OCI-LY3 (cell line): ENCODE results near the gene LRRC4C.

ENCODE experiments used
- H2AFZ ChIP-seq: fragments of 200-600, 300-600 bp; shearing (Covaris generic); 2 replicates; pipeline ENCODE4 v1.6.0; 2014; ENCODE audit warnings: antibody characterized with exemption, low read depth, low read length
- H3K27ac ChIP-seq: fragments of 200-600, 300-600 bp; sonication (generic); 2 replicates; pipeline ENCODE4 v1.5.1; 2014; ENCODE audit warnings: mild to moderate bottlenecking, low read length, moderate library complexity, mixed read lengths
- H3K27me3 ChIP-seq: fragments of 200-600, 300-600 bp; sonication (generic); 2 replicates; pipeline ENCODE4 v1.6.1; 2014; ENCODE audit warnings: low read depth, low read length, mixed read lengths
- H3K36me3 ChIP-seq: fragments of 200-600, 300-600 bp; sonication (generic); replicated peaks from 2 replicates; pipeline ENCODE3; 2014; ENCODE audit warnings: low read depth, low read length, mixed read lengths
- H3K4me1 ChIP-seq: fragments of 300-600, 200-600 bp; sonication (generic); 2 replicates; pipeline ENCODE4 v1.6.1; 2014; ENCODE audit warnings: low read length, mixed read lengths
- H3K4me2 ChIP-seq: fragments of 200-600, 300-600 bp; sonication (generic); 2 replicates; pipeline ENCODE4 v1.6.1; 2014; ENCODE audit warnings: low read length, mixed read lengths
- H3K4me3 ChIP-seq: fragments of 300-600, 200-600 bp; sonication (generic); 2 replicates; pipeline ENCODE4 v1.5.1; 2014; ENCODE audit warnings: antibody characterized with exemption, mild to moderate bottlenecking, low read length, moderate library complexity
- H3K79me2 ChIP-seq: fragments of 300-600, 200-600 bp; shearing (Covaris generic); 2 replicates; pipeline ENCODE4 v1.6.1; 2014; ENCODE audit warnings: mild to moderate bottlenecking, low read length, mixed read lengths
- H3K9ac ChIP-seq: fragments of 300-600, 200-600 bp; shearing (Covaris generic); 2 replicates; pipeline ENCODE4 v1.6.0; 2014; ENCODE audit warnings: mild to moderate bottlenecking, low read length, moderate library complexity
- H3K9me3 ChIP-seq: fragments of 200-600, 300-600 bp; shearing (Covaris generic); 2 replicates; pipeline ENCODE4 v1.6.1; 2014; ENCODE audit warnings: low read length, mixed read lengths; ENCODE audit not compliant: insufficient read depth
- H4K20me1 ChIP-seq: fragments of 200-600, 300-600 bp; sonication (generic); 2 replicates; pipeline ENCODE4 v1.6.1; 2016; ENCODE audit warnings: low read length, mixed read lengths; ENCODE audit not compliant: insufficient read depth
- EZH2phosphoT487 ChIP-seq: fragments of 200-600 bp; shearing (Covaris generic); IDR thresholded peaks from 2 replicates; pipeline ENCODE4 v1.6.1; 2018; ENCODE audit warnings: antibody characterized with exemption, mixed run types, low read depth
- TF ChIP-seq, protein P1 (sequence below): fragments of 200-600, 300-600 bp; sonication (generic); IDR thresholded peaks from 2 replicates; pipeline ENCODE4 v1.5.1; 2014; ENCODE audit warnings: antibody characterized with exemption, low read length, low read depth

Gene LRRC4C

GRCh38 chr11:40132912-40133311 lies 1326.5 kb downstream of the LRRC4C start:
- no peaks in the 10 kb centered on the region for H4K20me1 ChIP-seq
- 0 out of 2 replicates have a peak, but pooled peaks cover 4% of the 10 kb centered on the region for H3K27me3 ChIP-seq
- H3K9ac ChIP-seq = no peak overlapping the region

DNA sequence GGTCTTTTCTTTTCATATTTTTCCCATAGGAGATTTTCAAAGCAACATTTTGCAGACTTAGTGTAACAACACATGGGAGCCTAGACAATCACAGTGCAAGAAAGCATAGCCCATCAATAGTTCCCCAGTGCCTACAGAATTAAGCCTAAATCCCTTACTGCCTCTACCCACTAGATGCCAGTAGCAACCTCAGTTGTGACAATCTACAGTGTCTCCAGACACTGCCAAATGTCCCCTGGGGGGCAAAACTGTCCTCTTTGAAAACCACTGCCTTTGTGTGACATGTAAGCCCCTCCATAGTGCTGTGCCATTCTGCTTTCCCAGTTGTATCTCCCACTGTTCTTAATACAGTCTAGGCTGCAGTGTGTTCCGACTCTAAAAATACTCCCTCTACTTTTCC lies 1329.0 kb downstream of the LRRC4C start:
- no peaks in the 10 kb centered on the region for H3K9me3 ChIP-seq

More at GRCh38 chr11:40132912-40133311, 1326.5 kb downstream of the LRRC4C start:
- no peak overlapping the region for H2AFZ ChIP-seq
- H3K4me1 ChIP-seq = peaks cover 11% of the 10 kb centered on the region
- no peak for TF ChIP-seq EZH2phosphoT487
- H3K4me2 ChIP-seq = no peak overlapping the region
- no peaks in the 10 kb centered on the region for H3K79me2 ChIP-seq
- H3K27ac ChIP-seq = no peak overlapping the region
- H3K9me3 ChIP-seq = no peaks in the 10 kb centered on the region
- H3K4me3 ChIP-seq = no peak overlapping the region
- H3K36me3 ChIP-seq = no peaks in the 10 kb centered on the region

DNA sequence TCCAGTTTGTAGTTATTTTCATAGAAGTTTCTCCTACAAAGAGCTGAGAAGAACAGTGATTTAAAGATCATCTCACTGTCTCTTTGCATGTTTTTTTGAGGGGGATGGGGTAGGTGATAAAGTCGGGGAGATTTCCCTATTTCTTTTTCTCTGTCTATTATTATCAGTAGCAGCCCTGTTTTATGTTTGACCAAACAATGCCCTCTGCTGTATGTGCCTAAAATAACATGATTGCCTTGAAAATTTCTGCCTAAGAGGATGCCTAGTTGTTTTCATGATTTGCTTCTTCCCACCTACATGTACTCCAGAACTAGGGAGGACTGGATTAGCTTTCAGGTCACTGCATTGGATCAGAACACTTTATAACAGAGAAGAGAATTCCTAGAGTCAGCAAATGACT lies 1330.2 kb downstream of the LRRC4C start:
- H3K79me2 ChIP-seq = no peaks in the 10 kb centered on the region
- no peak overlapping the region for H2AFZ ChIP-seq
- TF ChIP-seq, protein P1, sequence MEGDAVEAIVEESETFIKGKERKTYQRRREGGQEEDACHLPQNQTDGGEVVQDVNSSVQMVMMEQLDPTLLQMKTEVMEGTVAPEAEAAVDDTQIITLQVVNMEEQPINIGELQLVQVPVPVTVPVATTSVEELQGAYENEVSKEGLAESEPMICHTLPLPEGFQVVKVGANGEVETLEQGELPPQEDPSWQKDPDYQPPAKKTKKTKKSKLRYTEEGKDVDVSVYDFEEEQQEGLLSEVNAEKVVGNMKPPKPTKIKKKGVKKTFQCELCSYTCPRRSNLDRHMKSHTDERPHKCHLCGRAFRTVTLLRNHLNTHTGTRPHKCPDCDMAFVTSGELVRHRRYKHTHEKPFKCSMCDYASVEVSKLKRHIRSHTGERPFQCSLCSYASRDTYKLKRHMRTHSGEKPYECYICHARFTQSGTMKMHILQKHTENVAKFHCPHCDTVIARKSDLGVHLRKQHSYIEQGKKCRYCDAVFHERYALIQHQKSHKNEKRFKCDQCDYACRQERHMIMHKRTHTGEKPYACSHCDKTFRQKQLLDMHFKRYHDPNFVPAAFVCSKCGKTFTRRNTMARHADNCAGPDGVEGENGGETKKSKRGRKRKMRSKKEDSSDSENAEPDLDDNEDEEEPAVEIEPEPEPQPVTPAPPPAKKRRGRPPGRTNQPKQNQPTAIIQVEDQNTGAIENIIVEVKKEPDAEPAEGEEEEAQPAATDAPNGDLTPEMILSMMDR = peak; percentile 69
- no peak for TF ChIP-seq EZH2phosphoT487
- H3K4me1 ChIP-seq = peaks cover 13% of the 10 kb centered on the region
- no peak overlapping the region for H3K4me3 ChIP-seq
- 0 out of 2 replicates have a peak, but pooled peaks cover 4% of the 10 kb centered on the region for H3K27me3 ChIP-seq
- H3K27ac ChIP-seq = no peak overlapping the region
- H3K9me3 ChIP-seq = no peaks in the 10 kb centered on the region
- H4K20me1 ChIP-seq = no peaks in the 10 kb centered on the region
- H3K9ac ChIP-seq = no peak overlapping the region
- no peaks in the 10 kb centered on the region for H3K36me3 ChIP-seq
- H3K4me2 ChIP-seq = peak overlapping the region; percentile 26

More for the DNA sequence above, 1329.0 kb downstream of the LRRC4C start:
- no peaks in the 10 kb centered on the region for H3K79me2 ChIP-seq
- H3K4me1 ChIP-seq = peaks cover 11% of the 10 kb centered on the region
- H3K27me3 ChIP-seq = 0 out of 2 replicates have a peak, but pooled peaks cover 4% of the 10 kb centered on the region
- H2AFZ ChIP-seq = no peak overlapping the region
- no peak for TF ChIP-seq EZH2phosphoT487
- TF ChIP-seq, protein P1 = peak; percentile 84
- H3K4me2 ChIP-seq = no peak overlapping the region
- no peak overlapping the region for H3K4me3 ChIP-seq
- H4K20me1 ChIP-seq = no peaks in the 10 kb centered on the region
- no peaks in the 10 kb centered on the region for H3K36me3 ChIP-seq
- H3K27ac ChIP-seq = no peak overlapping the region
- no peak overlapping the region for H3K9ac ChIP-seq

DNA sequence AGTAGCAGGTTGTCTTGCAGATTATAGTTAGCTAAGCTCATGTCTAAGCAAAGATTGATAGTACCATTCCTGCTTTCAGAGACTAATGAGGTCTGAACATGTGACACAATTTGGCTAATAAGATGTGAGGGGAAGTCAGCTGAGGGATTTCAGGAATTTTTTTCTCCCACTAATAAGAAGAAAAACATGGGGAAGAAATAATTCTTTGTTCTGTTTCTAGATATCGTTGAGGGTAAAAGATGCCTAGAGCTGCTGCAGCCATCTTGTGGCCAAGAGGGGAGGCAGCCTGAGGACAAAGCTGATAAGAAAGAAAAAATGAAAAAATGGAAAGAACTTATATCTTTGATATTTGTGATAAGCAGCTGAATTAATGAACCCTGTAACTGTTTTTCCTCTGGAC lies 1334.4 kb downstream of the LRRC4C start:
- Histone ChIP-seq H3K4me3 (no peak overlapping the region), H3K36me3 (no peaks in the 10 kb centered on the region), H2AFZ (no peak overlapping the region), H3K79me2 (no peaks in the 10 kb centered on the region), H3K4me2 (peak overlapping the region; percentile 35; the same call in 1 of the 2 replicates), H3K27ac (no peak overlapping the region), H4K20me1 (no peaks in the 10 kb centered on the region), H3K9ac (no peak overlapping the region), H3K9me3 (no peaks in the 10 kb centered on the region), H3K27me3 (no peaks in the 10 kb centered on the region), H3K4me1 (peaks cover 13% of the 10 kb centered on the region)
- no peak for TF ChIP-seq EZH2phosphoT487
- TF ChIP-seq, protein P1 = peak; percentile 89
